GM21515 (cell line): ENCODE results near the gene EFNA4.
A peak's percentile ranks its signal among the peaks of the same experiment; 100 is the strongest.

Experiments used
- ATAC-seq: cut with Tn5 transposase; IDR thresholded peaks from one replicate; pipeline ENCODE4 v1.9.1; 2021; ENCODE audit not compliant: unreplicated experiment

EFNA4 gene

GRCh38 chr1:155063550-155064110 lies at the start of gene EFNA4:
TSS of gene EFNA4 (plus strand) at chr1:155063740. CDS start at chr1:155063824, 84 bp downstream.
- peak; percentile 64 for ATAC-seq

GRCh38 chr1:155014709-155015508 lies 48.6 kb upstream of the EFNA4 start:
- no peak for ATAC-seq

GRCh38 chr1:155015527-155016230 lies 47.9 kb upstream of the EFNA4 start:
- ATAC-seq: no peak

GRCh38 chr1:155016231-155016831 lies 47.2 kb upstream of the EFNA4 start:
- no peak for ATAC-seq

- ATAC-seq: peak; percentile 56
These were observed 46.2 kb upstream of the EFNA4 start for GRCh38 chr1:155017041-155017945.

GRCh38 chr1:155017946-155018316 lies 45.6 kb upstream of the EFNA4 start:
- ATAC-seq: no peak

GRCh38 chr1:155018617-155019348 lies 44.8 kb upstream of the EFNA4 start:
- no peak for ATAC-seq

GRCh38 chr1:155019377-155020245 lies 43.9 kb upstream of the EFNA4 start:
- ATAC-seq: no peak

GRCh38 chr1:155022136-155022926 lies 41.2 kb upstream of the EFNA4 start:
- no peak for ATAC-seq

- ATAC-seq: no peak
These were observed 40.7 kb upstream of the EFNA4 start for GRCh38 chr1:155022927-155023236.

- ATAC-seq: no peak
These were observed 39.9 kb upstream of the EFNA4 start for GRCh38 chr1:155023627-155024026.

- no peak for ATAC-seq
These were observed 39.2 kb upstream of the EFNA4 start for GRCh38 chr1:155024315-155024714.

GRCh38 chr1:155026154-155026553 lies 37.4 kb upstream of the EFNA4 start:
- no peak for ATAC-seq

GRCh38 chr1:155026588-155026987 lies 37.0 kb upstream of the EFNA4 start:
- ATAC-seq: no peak

GRCh38 chr1:155029513-155030242 lies 33.9 kb upstream of the EFNA4 start:
- ATAC-seq: no peak

- no peak for ATAC-seq
These were observed 33.2 kb upstream of the EFNA4 start for GRCh38 chr1:155030243-155030795.

GRCh38 chr1:155030899-155031298 lies 32.6 kb upstream of the EFNA4 start:
- ATAC-seq: no peak
